22Rv1 (cell line): Measurements from ENCODE around the gene KCNQ2.

Experiments used
- CTCF ChIP-seq: fragments of 450-650 bp; IDR thresholded peaks from 2 replicates; pipeline ENCODE4 v1.5.1; 2017; ENCODE audit warnings: mild to moderate bottlenecking
- ZFX ChIP-seq: fragments of 450-650 bp; IDR thresholded peaks from 2 replicates; pipeline ENCODE4 v1.6.1; 2017; ENCODE audit warnings: antibody characterized with exemption, borderline replicate concordance

GRCh38 chr20:63490416-63490815 is 18.0 kb upstream of the KCNQ2 start:
- TF ChIP-seq CTCF (no peak), ZFX (no peak)
